ENCODE results near the gene NODAL. TPM values are rescaled to one million over a fixed set of nuclear protein-coding genes. Genes with fewer than 3 reads are reported as not detected.

NODAL gene
- total RNA-seq, 2 experiments from 2014 or later, result not detected

DNA sequence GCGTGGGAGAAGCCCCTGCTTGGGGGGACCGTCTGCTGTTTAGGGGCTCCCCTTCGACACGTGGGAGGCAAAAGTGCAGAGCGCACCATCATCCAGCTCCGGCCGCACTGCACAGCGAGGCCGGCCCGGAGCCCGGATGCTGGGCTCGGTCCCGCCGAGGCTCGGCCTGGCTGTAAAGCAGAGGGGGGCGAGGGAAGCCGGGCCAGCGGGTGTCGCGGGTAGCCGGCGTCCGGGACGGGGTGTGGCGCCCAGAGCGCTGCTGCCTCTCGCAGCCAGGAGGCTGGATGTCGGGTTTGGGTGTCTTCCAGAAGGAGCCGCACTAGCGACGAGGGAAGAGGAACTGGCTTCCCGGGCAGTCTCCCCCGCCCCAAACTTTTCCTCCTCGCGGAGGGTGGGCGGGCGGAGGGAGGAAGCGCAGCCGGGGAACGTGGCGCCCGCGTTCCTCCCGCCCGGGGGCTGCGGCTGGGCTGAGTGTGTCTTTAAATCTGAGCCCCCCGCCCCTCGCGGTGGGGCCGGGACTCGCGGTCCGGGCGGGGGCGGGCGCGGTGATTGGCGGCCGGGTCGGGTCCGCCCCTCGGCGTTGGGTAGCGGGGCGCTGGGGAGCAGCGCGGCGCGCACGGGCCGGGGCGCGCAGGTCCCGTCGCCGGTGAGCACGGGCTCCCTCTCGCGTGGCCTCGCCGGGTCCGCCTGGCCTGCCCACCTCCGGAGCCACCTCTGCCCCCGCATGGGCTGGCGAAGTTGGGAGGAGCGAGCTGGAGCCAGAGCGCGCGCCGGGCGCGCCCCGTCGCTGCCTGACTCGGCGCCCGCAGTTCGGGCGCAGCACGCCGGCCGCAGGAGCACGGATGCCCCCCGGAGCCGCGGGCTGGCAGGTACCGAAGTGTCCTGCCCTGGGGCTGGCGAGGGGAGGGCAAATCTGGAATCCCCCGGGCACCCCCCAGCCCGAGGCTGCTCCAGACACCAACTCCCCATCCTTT, 37.0 kb upstream of the NODAL start, which contains the start of gene PALD1:
PALD1 (plus strand) TSS at position 577 of the 974 bp plus-strand sequence. CDS start 47,185 bp downstream, outside the sequence.
- peaks cover 64% of the 10 kb centered on the region for H3K4me1 Mint-ChIP-seq (ENCODE audit: low read depth)
- Histone ChIP-seq H3K9me3 (ENCODE audit: control insufficient read depth in 1 of 2, insufficient read depth in 1 of 2, low read length in 2 of 2) (no peaks in the 10 kb centered on the region), H3K4me1 (ENCODE audit: insufficient read depth, low read length) (peaks cover 50% of the 10 kb centered on the region), H3K4me3 (ENCODE audit: low read length) (peak within 1 kb of the TSS; percentile 49), H3K27me3 (ENCODE audit: control insufficient read depth in 1 of 2, insufficient read depth in 2 of 2, low read length in 2 of 2) (no peaks in the 10 kb centered on the region), H3K27ac (ENCODE audit: low read depth in 1 of 2, low read length in 2 of 2) (no peak within 1 kb of the TSS), H3K36me3 (ENCODE audit: insufficient read depth, low read length) (no peaks in the 10 kb centered on the region)
- no peaks in the 10 kb centered on the region for H3K9me3 Mint-ChIP-seq
- H3K4me3 Mint-ChIP-seq, result peak within 1 kb of the TSS; percentile 84
- intact Hi-C loops (cut with DNase I, micrococcal nuclease), result loop anchor here in 1 of 2 experiments (2.0 to 5.0 kb wide), 3 partner anchors 74 to 339 kb away; partner anchors contain the start of genes EIF4EBP2, PPA1 and SGPL1
- peak within 1 kb of the TSS; percentile 58 for H3K27ac Mint-ChIP-seq
- no peaks in the 10 kb centered on the region for H3K27me3 Mint-ChIP-seq
- ATAC-seq (ENCODE audit: poor library complexity) (peak; percentile 8), DNase-seq (peak in 6 of 14 experiments; percentile 3 to 62 (median 36))
- ChIA-PET POLR2A (interaction anchor here (1.1 to 1.3 kb wide), 2 partner anchors 11 to 73 kb away, joined by 3 to 4 read pairs; no protein-coding TSS in a partner anchor), CTCF (no interaction called here)
- TF ChIP-seq, protein P1, sequence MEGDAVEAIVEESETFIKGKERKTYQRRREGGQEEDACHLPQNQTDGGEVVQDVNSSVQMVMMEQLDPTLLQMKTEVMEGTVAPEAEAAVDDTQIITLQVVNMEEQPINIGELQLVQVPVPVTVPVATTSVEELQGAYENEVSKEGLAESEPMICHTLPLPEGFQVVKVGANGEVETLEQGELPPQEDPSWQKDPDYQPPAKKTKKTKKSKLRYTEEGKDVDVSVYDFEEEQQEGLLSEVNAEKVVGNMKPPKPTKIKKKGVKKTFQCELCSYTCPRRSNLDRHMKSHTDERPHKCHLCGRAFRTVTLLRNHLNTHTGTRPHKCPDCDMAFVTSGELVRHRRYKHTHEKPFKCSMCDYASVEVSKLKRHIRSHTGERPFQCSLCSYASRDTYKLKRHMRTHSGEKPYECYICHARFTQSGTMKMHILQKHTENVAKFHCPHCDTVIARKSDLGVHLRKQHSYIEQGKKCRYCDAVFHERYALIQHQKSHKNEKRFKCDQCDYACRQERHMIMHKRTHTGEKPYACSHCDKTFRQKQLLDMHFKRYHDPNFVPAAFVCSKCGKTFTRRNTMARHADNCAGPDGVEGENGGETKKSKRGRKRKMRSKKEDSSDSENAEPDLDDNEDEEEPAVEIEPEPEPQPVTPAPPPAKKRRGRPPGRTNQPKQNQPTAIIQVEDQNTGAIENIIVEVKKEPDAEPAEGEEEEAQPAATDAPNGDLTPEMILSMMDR (IDR thresholded peaks at IDR 0.05), result no peak
- H3K36me3 Mint-ChIP-seq (ENCODE audit: low read depth), result no peaks in the 10 kb centered on the region

DNA sequence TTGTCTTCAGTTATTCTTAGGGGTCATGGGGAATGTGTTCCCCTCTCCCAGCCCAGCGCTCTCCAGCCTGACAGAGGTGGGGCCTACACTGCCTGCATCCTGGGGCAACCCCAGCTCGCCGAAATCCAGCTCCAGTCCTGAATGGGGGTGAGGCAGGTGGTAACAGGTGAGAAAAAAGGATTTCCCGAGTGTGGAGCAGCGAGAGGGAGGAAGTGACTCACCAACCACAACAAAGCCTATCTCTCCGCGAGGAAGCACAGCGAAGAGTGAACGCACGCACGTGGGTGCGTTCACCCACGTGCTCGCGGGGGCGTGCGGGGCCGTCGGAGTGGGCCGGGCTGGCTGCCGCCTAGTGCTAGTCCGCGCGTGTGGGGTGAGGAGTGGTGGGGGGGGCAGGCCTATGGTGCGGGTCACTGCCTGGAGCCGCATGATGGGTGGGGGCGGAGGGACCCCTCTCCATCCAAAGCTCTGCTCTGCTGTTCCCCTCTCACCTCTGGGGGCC, 36.2 kb upstream of the NODAL start:
- ChIA-PET POLR2A (interaction anchor here (0.6 to 1.3 kb wide), 5 partner anchors 12 to 604 kb away, joined by 3 to 4 read pairs (median 4); no protein-coding TSS in a partner anchor), CTCF (no interaction called here)
- Histone ChIP-seq H3K9me3 (ENCODE audit: control insufficient read depth in 1 of 2, insufficient read depth in 1 of 2, low read length in 2 of 2) (no peaks in the 10 kb centered on the region), H3K4me1 (ENCODE audit: insufficient read depth, low read length) (peaks cover 50% of the 10 kb centered on the region), H3K27me3 (ENCODE audit: control insufficient read depth in 1 of 2, insufficient read depth in 2 of 2, low read length in 2 of 2) (no peaks in the 10 kb centered on the region), H3K36me3 (ENCODE audit: insufficient read depth, low read length) (no peaks in the 10 kb centered on the region), H3K27ac (ENCODE audit: low read depth in 1 of 2, low read length in 2 of 2) (no peak overlapping the region), H3K4me3 (ENCODE audit: low read length) (peak overlapping the region; percentile 49)
- ATAC-seq (ENCODE audit: poor library complexity), result peak; percentile 81
- DNase-seq, result peak; percentile 54 to 94 (median 74)
- H3K36me3 Mint-ChIP-seq (ENCODE audit: low read depth), result no peaks in the 10 kb centered on the region
- H3K4me1 Mint-ChIP-seq (ENCODE audit: low read depth), result peaks cover 64% of the 10 kb centered on the region
- peak overlapping the region; percentile 84 for H3K4me3 Mint-ChIP-seq
- TF ChIP-seq, protein P1 (IDR thresholded peaks at IDR 0.05), result no peak
- intact Hi-C loops (cut with DNase I, micrococcal nuclease), result loop anchor here in 1 of 2 experiments (2.0 to 5.0 kb wide), 3 partner anchors 73 to 340 kb away; partner anchors contain the start of genes EIF4EBP2, PPA1 and SGPL1
- H3K9me3 Mint-ChIP-seq, result no peaks in the 10 kb centered on the region
- H3K27me3 Mint-ChIP-seq, result no peaks in the 10 kb centered on the region
- peak overlapping the region; percentile 58 for H3K27ac Mint-ChIP-seq

DNA sequence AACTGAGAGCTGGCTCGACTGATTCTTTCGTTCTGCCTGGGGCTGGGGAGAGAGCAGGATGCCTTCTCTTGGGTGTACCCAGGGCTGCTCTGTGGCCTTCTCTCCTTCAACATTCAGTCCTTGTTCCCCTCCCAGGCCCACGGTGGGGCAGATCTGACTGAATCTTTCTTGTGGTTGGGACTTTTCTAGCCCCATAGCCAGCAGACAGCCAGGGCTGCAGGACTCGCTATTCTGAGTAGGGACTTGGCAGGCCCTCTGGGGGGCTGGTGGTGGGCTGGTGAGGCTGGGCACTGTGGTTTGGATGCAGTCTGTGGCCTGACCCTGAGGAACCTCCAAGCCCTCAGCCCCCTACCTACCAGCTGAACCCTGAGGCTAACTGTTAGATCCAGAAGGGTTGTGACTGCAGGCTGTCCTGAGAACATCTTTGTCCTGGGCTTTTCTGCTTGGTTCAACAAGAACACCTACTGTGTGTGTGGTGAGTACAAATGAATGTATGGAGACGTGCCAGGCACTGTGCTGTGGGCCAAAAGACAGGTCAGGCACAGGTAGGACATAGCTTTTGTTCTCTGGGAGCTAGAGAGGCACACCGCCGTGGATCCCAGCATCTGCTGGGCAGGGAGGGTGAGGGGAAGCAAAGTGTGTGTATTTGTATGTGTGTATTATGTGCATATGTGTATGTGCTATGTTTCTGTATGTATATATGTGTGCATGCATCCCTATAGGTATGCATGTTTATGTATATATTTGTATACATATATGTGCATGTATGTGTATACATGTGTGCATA, 35.0 kb upstream of the NODAL start:
- ATAC-seq (ENCODE audit: poor library complexity) (no peak), DNase-seq (no peak)
- H3K4me3 Mint-ChIP-seq, result peak overlapping the region; percentile 73
- no peaks in the 10 kb centered on the region for H3K36me3 Mint-ChIP-seq (ENCODE audit: low read depth)
- no peaks in the 10 kb centered on the region for H3K27me3 Mint-ChIP-seq
- Histone ChIP-seq H3K4me3 (ENCODE audit: low read length) (no peak overlapping the region), H3K4me1 (ENCODE audit: insufficient read depth, low read length) (peaks cover 50% of the 10 kb centered on the region), H3K27me3 (ENCODE audit: control insufficient read depth in 1 of 2, insufficient read depth in 2 of 2, low read length in 2 of 2) (no peaks in the 10 kb centered on the region), H3K36me3 (ENCODE audit: insufficient read depth, low read length) (no peaks in the 10 kb centered on the region), H3K9me3 (ENCODE audit: control insufficient read depth in 1 of 2, insufficient read depth in 1 of 2, low read length in 2 of 2) (no peaks in the 10 kb centered on the region), H3K27ac (ENCODE audit: low read depth in 1 of 2, low read length in 2 of 2) (no peak overlapping the region)
- H3K4me1 Mint-ChIP-seq (ENCODE audit: low read depth), result peaks cover 59% of the 10 kb centered on the region
- ChIA-PET CTCF (interaction anchor here (2.5 kb wide), 1 partner anchor 15 kb away, joined by 8 read pairs; no protein-coding TSS in a partner anchor), POLR2A (interaction anchor here (1.0 to 1.3 kb wide), 2 partner anchors 15 to 410 kb away, joined by 4 read pairs; no protein-coding TSS in a partner anchor)
- TF ChIP-seq, protein P1 (IDR thresholded peaks at IDR 0.05), result no peak
- H3K9me3 Mint-ChIP-seq, result no peaks in the 10 kb centered on the region
- intact Hi-C loops (cut with DNase I, micrococcal nuclease), result loop anchor here in 1 of 2 experiments (5.0 kb wide), 2 partner anchors 244 to 341 kb away; partner anchors contain the start of genes PPA1 and SGPL1
- H3K27ac Mint-ChIP-seq, result no peak overlapping the region
